ENCODE measurements around the gene SRBD1.
A peak's percentile ranks its signal among the peaks of the same experiment; 100 is the strongest.

SRBD1 gene, protein sequence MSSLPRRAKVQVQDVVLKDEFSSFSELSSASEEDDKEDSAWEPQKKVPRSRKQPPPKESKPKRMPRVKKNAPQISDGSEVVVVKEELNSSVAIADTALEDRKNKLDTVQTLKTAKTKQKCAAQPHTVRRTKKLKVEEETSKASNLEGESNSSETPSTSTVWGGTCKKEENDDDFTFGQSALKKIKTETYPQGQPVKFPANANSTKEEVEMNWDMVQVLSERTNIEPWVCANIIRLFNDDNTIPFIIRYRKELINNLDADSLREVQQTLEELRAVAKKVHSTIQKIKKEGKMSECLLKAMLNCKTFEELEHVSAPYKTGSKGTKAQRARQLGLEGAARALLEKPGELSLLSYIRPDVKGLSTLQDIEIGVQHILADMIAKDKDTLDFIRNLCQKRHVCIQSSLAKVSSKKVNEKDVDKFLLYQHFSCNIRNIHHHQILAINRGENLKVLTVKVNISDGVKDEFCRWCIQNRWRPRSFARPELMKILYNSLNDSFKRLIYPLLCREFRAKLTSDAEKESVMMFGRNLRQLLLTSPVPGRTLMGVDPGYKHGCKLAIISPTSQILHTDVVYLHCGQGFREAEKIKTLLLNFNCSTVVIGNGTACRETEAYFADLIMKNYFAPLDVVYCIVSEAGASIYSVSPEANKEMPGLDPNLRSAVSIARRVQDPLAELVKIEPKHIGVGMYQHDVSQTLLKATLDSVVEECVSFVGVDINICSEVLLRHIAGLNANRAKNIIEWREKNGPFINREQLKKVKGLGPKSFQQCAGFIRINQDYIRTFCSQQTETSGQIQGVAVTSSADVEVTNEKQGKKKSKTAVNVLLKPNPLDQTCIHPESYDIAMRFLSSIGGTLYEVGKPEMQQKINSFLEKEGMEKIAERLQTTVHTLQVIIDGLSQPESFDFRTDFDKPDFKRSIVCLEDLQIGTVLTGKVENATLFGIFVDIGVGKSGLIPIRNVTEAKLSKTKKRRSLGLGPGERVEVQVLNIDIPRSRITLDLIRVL

GRCh38 chr2:45611020-45611859, at the start of gene SRBD1:
Gene SRBD1, minus strand, starts transcription at chr2:45611267. Its CDS starts 5,826 bp downstream, at chr2:45605441.
- Histone ChIP-seq H3K9me3 (no peaks in the 10 kb centered on the region), H3K4me1 (peaks cover 17% of the 10 kb centered on the region), H3K4me3 (peak within 1 kb of the TSS; percentile 73), H3K27me3 (ENCODE audit: low read depth) (no peaks in the 10 kb centered on the region), H3K36me3 (replicated peaks) (0 out of 2 replicates have a peak, but pooled peaks cover 4% of the 10 kb centered on the region)
- DNase-seq (ENCODE audit: low spot score in 2 of 2): peak; percentile 90 to 96
- in situ Hi-C loops (cut with MboI; ENCODE audit: low sequenced_read_pairs): no loop called here

DNA sequence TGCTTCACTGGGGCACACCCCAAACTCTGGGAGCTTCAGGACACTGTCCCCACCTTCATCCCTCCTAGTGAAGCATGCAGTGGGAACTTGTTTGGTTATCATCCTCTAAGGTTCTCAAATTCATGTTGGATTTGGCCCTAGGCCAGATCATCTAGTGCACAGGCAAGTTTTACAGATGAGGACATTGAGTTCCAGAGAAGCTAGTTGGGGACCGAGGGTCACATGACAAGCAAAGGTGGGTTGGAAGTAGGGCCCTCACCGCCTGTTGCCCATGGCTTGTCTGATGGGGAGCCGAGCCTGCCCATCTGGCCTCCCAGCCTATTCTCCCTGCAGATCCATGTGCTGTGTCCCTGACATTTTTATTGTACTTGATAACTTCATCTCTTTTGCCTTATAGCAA, 43.2 kb upstream of the SRBD1 start:
- in situ Hi-C loops (cut with MboI; ENCODE audit: low sequenced_read_pairs): no loop called here
- H3K4me1 ChIP-seq: peaks cover 10% of the 10 kb centered on the region

DNA sequence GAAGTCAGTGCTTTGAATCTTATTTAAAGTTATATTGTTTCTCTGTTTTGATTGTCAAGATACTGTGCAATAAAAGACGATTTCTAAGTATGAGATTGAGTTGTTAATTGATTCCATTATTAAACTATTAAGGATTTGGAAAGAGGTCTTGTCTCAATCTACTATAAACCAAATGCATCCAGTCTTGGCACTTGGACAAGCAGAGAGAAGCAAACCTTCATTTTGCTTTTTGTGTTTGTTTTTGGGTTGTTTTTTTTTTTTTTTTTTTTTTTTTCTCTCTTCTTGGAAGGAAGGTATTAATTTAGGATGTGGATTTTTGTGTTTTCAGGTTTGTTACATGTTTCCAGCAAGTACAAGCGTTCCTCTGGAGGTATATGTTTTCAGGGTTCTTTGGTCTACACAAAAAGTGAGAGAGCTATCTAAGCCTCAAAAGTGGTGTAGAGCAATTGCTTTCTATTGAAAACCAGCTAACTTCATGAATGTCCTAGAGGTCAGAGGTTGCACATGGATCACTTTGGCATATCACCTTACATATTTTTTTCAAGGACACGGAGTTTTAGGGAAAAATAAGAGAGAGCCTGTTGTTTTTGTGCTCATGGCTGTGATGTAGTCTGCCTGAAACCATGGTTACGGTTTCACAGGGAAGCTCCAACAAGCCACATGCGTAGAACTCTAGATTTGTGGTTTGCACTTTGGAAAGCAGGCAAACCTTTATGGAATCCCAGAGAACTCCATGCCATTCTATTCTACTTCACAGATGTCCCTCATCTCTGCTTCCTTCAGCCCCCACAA, 42.3 kb upstream of the SRBD1 start:
- Histone ChIP-seq H3K4me3 (peak overlapping the region; percentile 59), H3K9me3 (no peaks in the 10 kb centered on the region), H3K36me3 (replicated peaks) (no peaks in the 10 kb centered on the region), H3K4me1 (peaks cover 12% of the 10 kb centered on the region), H3K27me3 (ENCODE audit: low read depth) (no peaks in the 10 kb centered on the region)
- in situ Hi-C loops (cut with MboI; ENCODE audit: low sequenced_read_pairs): no loop called here
- DNase-seq (ENCODE audit: low spot score in 2 of 2): no peak

More for the DNA sequence above, 43.2 kb upstream of the SRBD1 start:
- Histone ChIP-seq H3K27me3 (ENCODE audit: low read depth) (no peaks in the 10 kb centered on the region), H3K36me3 (replicated peaks) (no peaks in the 10 kb centered on the region), H3K4me3 (no peak overlapping the region), H3K9me3 (no peaks in the 10 kb centered on the region)
- DNase-seq (ENCODE audit: low spot score in 2 of 2): no peak

DNA sequence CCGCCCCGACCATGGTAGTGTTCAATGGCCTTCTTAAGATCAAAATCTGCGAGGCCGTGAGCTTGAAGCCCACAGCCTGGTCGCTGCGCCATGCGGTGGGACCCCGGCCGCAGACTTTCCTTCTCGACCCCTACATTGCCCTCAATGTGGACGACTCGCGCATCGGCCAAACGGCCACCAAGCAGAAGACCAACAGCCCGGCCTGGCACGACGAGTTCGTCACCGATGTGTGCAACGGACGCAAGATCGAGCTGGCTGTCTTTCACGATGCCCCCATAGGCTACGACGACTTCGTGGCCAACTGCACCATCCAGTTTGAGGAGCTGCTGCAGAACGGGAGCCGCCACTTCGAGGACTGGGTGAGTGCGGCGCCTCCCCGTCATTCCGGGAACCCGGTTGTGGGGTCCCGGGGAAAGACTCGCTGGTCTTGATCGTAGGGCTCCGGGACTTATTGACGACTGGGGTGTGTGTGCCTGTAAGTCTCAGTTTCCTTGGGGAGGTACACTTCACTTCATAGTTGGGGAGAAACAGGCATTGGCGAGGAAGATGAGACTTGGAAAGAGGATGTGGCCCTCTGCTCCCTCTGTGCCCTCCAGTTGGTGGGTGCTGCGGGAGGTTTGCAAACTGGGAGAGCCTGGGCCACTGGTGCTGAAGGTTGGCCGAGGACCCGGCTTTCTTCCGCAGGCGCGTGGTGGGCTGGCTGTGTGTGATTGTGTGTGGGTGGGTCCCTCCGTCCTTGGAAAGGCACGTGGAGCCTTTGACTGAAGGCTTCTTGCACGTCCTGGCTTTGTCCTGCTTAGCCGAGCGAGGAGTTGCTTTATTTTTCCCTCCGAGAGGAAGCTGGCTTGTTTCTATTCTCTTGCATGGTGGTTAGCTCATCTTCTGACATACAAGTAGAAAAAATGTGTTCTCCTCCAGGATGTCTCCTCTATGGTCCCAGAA, 41.3 kb upstream of the SRBD1 start:
- DNase-seq (ENCODE audit: low spot score in 2 of 2): peak; percentile 31 to 70
- in situ Hi-C loops (cut with MboI; ENCODE audit: low sequenced_read_pairs): no loop called here
- H3K4me1 ChIP-seq: peaks cover 12% of the 10 kb centered on the region
- no peaks in the 10 kb centered on the region for H3K36me3 ChIP-seq (replicated peaks)
- peak overlapping the region; percentile 59 for H3K4me3 ChIP-seq
- no peaks in the 10 kb centered on the region for H3K9me3 ChIP-seq
- no peaks in the 10 kb centered on the region for H3K27me3 ChIP-seq (ENCODE audit: low read depth)

DNA sequence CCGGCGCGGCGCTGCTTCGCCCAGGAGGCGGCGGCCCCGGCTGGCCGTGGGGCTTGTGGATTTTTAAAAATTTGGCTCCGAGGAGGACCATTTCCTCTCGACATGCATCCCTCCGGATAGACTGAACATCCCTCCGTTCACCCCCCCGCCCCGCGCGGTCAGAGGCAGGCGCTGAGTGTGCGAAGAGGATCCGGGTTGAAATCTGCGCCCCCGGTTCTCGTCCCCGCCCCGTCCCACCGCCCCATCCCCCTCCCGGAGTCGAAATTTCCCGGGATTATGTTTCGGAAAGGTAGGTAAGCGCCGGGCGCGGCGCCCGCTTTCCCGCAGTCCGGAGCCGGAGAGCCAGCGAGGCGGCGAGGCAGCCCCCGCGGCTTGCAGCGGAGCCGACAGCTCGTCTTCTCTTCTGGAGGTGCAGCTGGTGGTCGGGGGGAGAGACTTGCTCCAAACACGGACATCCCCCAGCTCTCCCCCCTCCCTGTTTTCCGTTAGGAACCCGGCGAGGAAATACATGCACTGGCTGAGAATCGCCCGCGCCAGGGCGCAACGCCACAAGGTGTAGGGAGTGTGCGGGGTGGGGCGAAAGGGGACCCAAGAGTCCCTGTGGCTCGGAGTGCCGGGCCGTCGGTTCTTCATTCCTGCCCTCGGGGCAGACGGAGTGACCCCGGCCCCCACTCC, 40.5 kb upstream of the SRBD1 start, which contains the start of gene PRKCE:
Gene PRKCE (plus strand): TSS at position 261 of the 675 bp plus-strand sequence.
- Histone ChIP-seq H3K4me3 (peak within 1 kb of the TSS; percentile 59), H3K36me3 (replicated peaks) (no peaks in the 10 kb centered on the region), H3K4me1 (peaks cover 12% of the 10 kb centered on the region), H3K27me3 (ENCODE audit: low read depth) (no peaks in the 10 kb centered on the region), H3K9me3 (no peaks in the 10 kb centered on the region)
- in situ Hi-C loops (cut with MboI; ENCODE audit: low sequenced_read_pairs): no loop called here
- DNase-seq (ENCODE audit: low spot score in 2 of 2): peak; percentile 21 to 65

GRCh38 chr2:45650851-45651414, 39.9 kb upstream of the SRBD1 start:
- Histone ChIP-seq H3K9me3 (no peaks in the 10 kb centered on the region), H3K36me3 (replicated peaks) (no peaks in the 10 kb centered on the region), H3K4me3 (peak overlapping the region; percentile 59), H3K4me1 (peaks cover 9% of the 10 kb centered on the region), H3K27me3 (ENCODE audit: low read depth) (no peaks in the 10 kb centered on the region)
- peak; percentile 83 to 93 for DNase-seq (ENCODE audit: low spot score in 2 of 2)
- in situ Hi-C loops (cut with MboI; ENCODE audit: low sequenced_read_pairs): no loop called here

- Histone ChIP-seq H3K9me3 (no peaks in the 10 kb centered on the region), H3K4me3 (peak overlapping the region; percentile 59), H3K4me1 (peaks cover 9% of the 10 kb centered on the region), H3K36me3 (replicated peaks) (no peaks in the 10 kb centered on the region), H3K27me3 (ENCODE audit: low read depth) (no peaks in the 10 kb centered on the region)
- in situ Hi-C loops (cut with MboI; ENCODE audit: low sequenced_read_pairs): loop anchor here (5.0 kb wide), 2 partner anchors 127 to 287 kb away; no protein-coding TSS in a partner anchor
- DNase-seq (ENCODE audit: low spot score in 2 of 2): peak; percentile 76 to 82
Measured at GRCh38 chr2:45649858-45650811, 39.1 kb upstream of the SRBD1 start.

DNA sequence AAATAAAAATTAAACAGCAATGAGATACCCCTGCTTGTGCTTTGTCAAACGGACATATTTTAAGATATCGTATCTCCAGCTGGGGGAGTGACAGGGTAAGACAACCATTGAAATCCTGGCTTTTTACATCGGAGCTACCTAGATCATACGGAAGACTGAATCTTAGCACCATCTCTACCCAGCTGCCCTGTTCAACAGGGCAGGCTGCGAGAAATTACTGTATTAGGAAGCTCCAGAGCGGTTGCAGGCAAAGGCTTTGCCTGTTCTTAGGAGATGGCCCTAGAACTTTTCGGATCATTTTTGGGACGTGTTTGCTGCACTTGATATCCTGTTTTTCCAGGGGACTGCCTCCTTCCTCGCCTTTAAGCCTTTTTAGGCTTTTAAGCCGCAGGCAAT, 38.4 kb upstream of the SRBD1 start:
- DNase-seq (ENCODE audit: low spot score in 2 of 2): no peak
- H3K4me1 ChIP-seq: peaks cover 9% of the 10 kb centered on the region
- H3K4me3 ChIP-seq: peak overlapping the region; percentile 59
- H3K9me3 ChIP-seq: no peaks in the 10 kb centered on the region
- no peaks in the 10 kb centered on the region for H3K27me3 ChIP-seq (ENCODE audit: low read depth)
- in situ Hi-C loops (cut with MboI; ENCODE audit: low sequenced_read_pairs): loop anchor here (5.0 kb wide), 2 partner anchors 128 to 288 kb away; no protein-coding TSS in a partner anchor
- H3K36me3 ChIP-seq (replicated peaks): no peaks in the 10 kb centered on the region

DNA sequence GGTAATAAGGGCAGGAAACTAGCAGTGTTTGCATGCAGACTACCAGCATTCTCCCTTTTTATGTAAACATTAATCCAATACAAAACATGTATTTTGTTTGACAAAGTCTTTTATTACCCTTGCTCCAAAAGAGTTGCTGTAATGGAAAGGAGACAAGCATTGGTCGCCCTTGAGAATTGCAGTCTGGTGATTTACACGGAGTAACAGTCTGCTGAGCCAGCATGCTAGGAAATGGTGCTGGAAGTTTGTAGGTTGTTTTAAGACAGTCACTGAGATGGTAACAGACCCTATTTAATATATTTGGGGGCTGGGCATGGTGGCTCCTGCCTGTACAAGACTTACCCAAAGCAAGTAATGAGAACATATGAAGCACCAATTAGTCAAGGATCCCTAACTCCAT, 37.6 kb upstream of the SRBD1 start:
- H3K4me3 ChIP-seq: no peak overlapping the region
- no peaks in the 10 kb centered on the region for H3K9me3 ChIP-seq
- no peak for DNase-seq (ENCODE audit: low spot score in 2 of 2)
- H3K4me1 ChIP-seq: peaks cover 9% of the 10 kb centered on the region
- in situ Hi-C loops (cut with MboI; ENCODE audit: low sequenced_read_pairs): loop anchor here (5.0 kb wide), 2 partner anchors 129 to 289 kb away; no protein-coding TSS in a partner anchor
- no peaks in the 10 kb centered on the region for H3K36me3 ChIP-seq (replicated peaks)
- H3K27me3 ChIP-seq (ENCODE audit: low read depth): no peaks in the 10 kb centered on the region

GRCh38 chr2:45647986-45648520, 37.0 kb upstream of the SRBD1 start:
- Histone ChIP-seq H3K4me1 (peaks cover 13% of the 10 kb centered on the region), H3K4me3 (no peak overlapping the region), H3K27me3 (ENCODE audit: low read depth) (no peaks in the 10 kb centered on the region), H3K9me3 (no peaks in the 10 kb centered on the region), H3K36me3 (replicated peaks) (no peaks in the 10 kb centered on the region)
- in situ Hi-C loops (cut with MboI; ENCODE audit: low sequenced_read_pairs): loop anchor here (5.0 kb wide), 2 partner anchors 129 to 289 kb away; no protein-coding TSS in a partner anchor
- no peak for DNase-seq (ENCODE audit: low spot score in 2 of 2)
